Caco-2 (cell line): ENCODE measurements around the gene SECISBP2. TPM values are rescaled to one million over a fixed set of nuclear protein-coding genes. Genes with fewer than 3 reads are reported as not detected.

Experiments
- BruUV-seq: library from RNA; stranded (reverse); fragments of 400-500 nt; replicated peaks from 2 replicates; lab custom pipeline; 2021; lab: Mats Ljungman, UMichigan
- CTCF ChIA-PET: fragments of 300-600 bp; sonication (Branson Sonifier 250); formaldehyde crosslinking; loops from one replicate; lab custom pipeline; 2022; ENCODE audit warnings: antibody characterized with exemption; lab: Charles Lee
- POLR2A ChIA-PET: fragments of 300-600 bp; sonication (Branson Sonifier 250); formaldehyde crosslinking; loops from one replicate; lab custom pipeline; 2022; ENCODE audit warnings: antibody characterized with exemption; lab: Charles Lee
- DNase-seq, 2 experiments: peaks; one replicate each; pipeline versions ENCODE4 v3.0.0 to v3.0.0-alpha.2; 2020 to 2022
- H3K27me3 ChIP-seq: replicated peaks from 2 replicates; pipeline ENCODE4 v1.6.0; 2011; ENCODE audit warnings: low read length; ENCODE audit not compliant: control insufficient read depth, insufficient read depth
- H3K36me3 ChIP-seq: 2 replicates; pipeline ENCODE4 v1.5.1; 2011; ENCODE audit warnings: low read length; ENCODE audit not compliant: control insufficient read depth, insufficient read depth
- H3K4me1 ChIP-seq: fragments of 250-450 bp; sonication (Bioruptor Pico); 2 replicates; pipeline ENCODE4 v1.5.1; 2020; ENCODE audit warnings: mild to moderate bottlenecking
- H3K4me3 ChIP-seq: 2 replicates; pipeline ENCODE4 v1.5.1; 2011; ENCODE audit warnings: low read depth, mild to moderate bottlenecking, control low read depth, low read length
- H3K9me3 ChIP-seq: fragments of 250-450 bp; sonication (Bioruptor Pico); 2 replicates; pipeline ENCODE4 v1.5.1; 2020; ENCODE audit warnings: mild to moderate bottlenecking, moderate library complexity
- H3K27ac Mint-ChIP-seq: one replicate; pipeline ENCODE4 v1.8.0; 2022; ENCODE audit warnings: mixed read lengths; ENCODE audit not compliant: unreplicated experiment
- H3K27me3 Mint-ChIP-seq: one replicate; pipeline ENCODE4 v1.8.0; 2022; ENCODE audit warnings: mixed read lengths; ENCODE audit not compliant: insufficient read depth, unreplicated experiment
- H3K36me3 Mint-ChIP-seq: one replicate; pipeline ENCODE4 v1.8.0; 2022; ENCODE audit warnings: mild to moderate bottlenecking, mixed read lengths; ENCODE audit not compliant: insufficient read depth, unreplicated experiment
- H3K4me1 Mint-ChIP-seq: one replicate; pipeline ENCODE4 v1.8.0; 2022; ENCODE audit warnings: low read depth, mixed read lengths; ENCODE audit not compliant: unreplicated experiment
- H3K4me3 Mint-ChIP-seq: one replicate; pipeline ENCODE4 v1.8.0; 2022; ENCODE audit warnings: mild to moderate bottlenecking, moderate library complexity, mixed read lengths; ENCODE audit not compliant: unreplicated experiment
- H3K9me3 Mint-ChIP-seq: one replicate; pipeline ENCODE4 v1.8.0; 2022; ENCODE audit warnings: mixed read lengths; ENCODE audit not compliant: unreplicated experiment
- CTCF ChIP-seq, 2 experiments: fragments of 200-600 bp in 1 of 2; IDR thresholded peaks; 1 replicate in 1 of 2; 2 replicates in 1 of 2; pipeline versions ENCODE4 v1.5.1 to v1.8.0; 2011 to 2022; ENCODE audit warnings: antibody characterized with exemption in 1 of 2, control low read depth in 1 of 2, inconsistent platforms in 1 of 2, low read depth in 1 of 2, low read length in 1 of 2, mild to moderate bottlenecking in 1 of 2, moderate library complexity in 1 of 2; ENCODE audit not compliant: insufficient read depth in 1 of 2, severe bottlenecking in 1 of 2, unreplicated experiment in 1 of 2
- intact Hi-C: fragments of 100-400 bp; cut with micrococcal nuclease; formaldehyde crosslinking; loops from one replicate; pipeline ENCODE4 v1.10.0; 2022; ENCODE audit not compliant: unreplicated experiment
- microRNA-seq: library from miRNA; unstranded; fragments of <30 nt; microRNA quantifications from one replicate; pipeline ENCODE4 v1.2.0, GENCODE V29; 2022
- total RNA-seq: library from RNA; stranded (reverse); gene quantifications from 2 replicates; pipeline ENCODE4 v1.2.3, GENCODE V29; 2022

The SECISBP2 gene
- total RNA-seq, 1 experiment from 2014 or later: 21.0 TPM

GRCh38 chr9:89408628-89409101, 90.4 kb downstream of the SECISBP2 start:
- no peaks in the 10 kb centered on the region for H3K27me3 Mint-ChIP-seq
- POLR2A ChIA-PET: no interaction called here
- H3K4me1 Mint-ChIP-seq: no peaks in the 10 kb centered on the region
- H3K9me3 ChIP-seq: no peaks in the 10 kb centered on the region
- no TSS peak for BruUV-seq
- CTCF ChIA-PET: no interaction called here
- no peaks in the 10 kb centered on the region for H3K36me3 ChIP-seq
- no peak for TF ChIP-seq CTCF (IDR thresholded peaks at IDR 0.05; ENCODE audit: insufficient read depth in 1 of 2, low read depth in 1 of 2, low read length in 1 of 2, severe bottlenecking in 1 of 2, unreplicated experiment in 1 of 2)
- H3K27me3 ChIP-seq: no peaks in the 10 kb centered on the region
- no peaks in the 10 kb centered on the region for H3K36me3 Mint-ChIP-seq
- no peaks in the 10 kb centered on the region for H3K9me3 Mint-ChIP-seq
- no peak overlapping the region for H3K4me3 Mint-ChIP-seq
- H3K27ac Mint-ChIP-seq: no peak overlapping the region
- no peak for DNase-seq
- H3K4me1 ChIP-seq: no peaks in the 10 kb centered on the region
- no peak overlapping the region for H3K4me3 ChIP-seq
- intact Hi-C loops: no loop called here

Small RNA genes lying within 50 kb of the gene (microRNA-seq; reads per million reads assigned to microRNA genes)
- not detected for gene MIR3153

Other genes with a start within 250 kb of the SECISBP2 start
- 0.19 and 0.20 TPM in 2 replicates for gene SHC3, start 139.7 kb upstream of the SECISBP2 start, total RNA-seq
- gene CKS2, start 7.3 kb upstream of the SECISBP2 start, total RNA-seq: 93.8 and 94.1 TPM in 2 replicates
- gene SEMA4D, start 179.6 kb downstream of the SECISBP2 start, total RNA-seq: 16.0 and 17.1 TPM in 2 replicates